NCI-H748 treated with DMSO at 0.1 percent for 48 hours (cell line): ENCODE data around the gene PADI4.

Experiments
- DNase-seq: peaks from one replicate; lab custom pipeline; 2025; lab: John Stamatoyannopoulos, UW

The PADI4 gene

DNA sequence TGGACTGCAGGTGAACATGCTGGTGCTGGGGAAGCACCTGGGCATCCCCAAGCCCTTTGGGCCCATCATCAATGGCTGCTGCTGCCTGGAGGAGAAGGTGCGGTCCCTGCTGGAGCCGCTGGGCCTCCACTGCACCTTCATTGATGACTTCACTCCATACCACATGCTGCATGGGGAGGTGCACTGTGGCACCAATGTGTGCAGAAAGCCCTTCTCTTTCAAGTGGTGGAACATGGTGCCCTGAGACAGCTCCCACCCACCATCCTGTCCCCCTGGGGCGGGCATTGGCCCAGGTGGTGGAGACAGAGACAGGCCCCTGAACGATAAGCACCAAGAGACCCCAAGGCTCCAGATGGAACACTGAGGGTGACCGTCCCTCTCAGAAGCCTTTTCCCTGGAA lies 25.2 kb upstream of the PADI4 start:
- DNase-seq, result no peak

DNA sequence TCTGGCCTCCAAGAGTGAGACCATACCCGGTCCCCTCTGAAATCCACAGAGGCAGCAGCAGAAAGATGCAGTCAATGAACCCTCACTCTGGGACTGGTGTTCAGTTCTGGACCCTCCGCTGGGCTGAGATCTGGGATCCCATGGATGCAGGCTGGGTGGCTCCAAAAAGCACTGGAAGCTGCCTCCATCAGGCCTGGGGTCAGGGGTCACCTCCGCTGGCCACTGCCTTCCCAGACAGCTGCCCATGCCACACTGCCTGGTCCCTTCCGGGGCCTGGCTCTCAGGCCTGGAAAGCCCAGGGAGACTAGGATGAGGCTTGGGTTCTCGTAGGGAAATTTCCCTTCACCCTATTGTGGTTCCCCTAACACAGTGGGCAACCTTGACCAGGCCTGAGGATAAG lies 21.4 kb upstream of the PADI4 start:
- no peak for DNase-seq

DNA sequence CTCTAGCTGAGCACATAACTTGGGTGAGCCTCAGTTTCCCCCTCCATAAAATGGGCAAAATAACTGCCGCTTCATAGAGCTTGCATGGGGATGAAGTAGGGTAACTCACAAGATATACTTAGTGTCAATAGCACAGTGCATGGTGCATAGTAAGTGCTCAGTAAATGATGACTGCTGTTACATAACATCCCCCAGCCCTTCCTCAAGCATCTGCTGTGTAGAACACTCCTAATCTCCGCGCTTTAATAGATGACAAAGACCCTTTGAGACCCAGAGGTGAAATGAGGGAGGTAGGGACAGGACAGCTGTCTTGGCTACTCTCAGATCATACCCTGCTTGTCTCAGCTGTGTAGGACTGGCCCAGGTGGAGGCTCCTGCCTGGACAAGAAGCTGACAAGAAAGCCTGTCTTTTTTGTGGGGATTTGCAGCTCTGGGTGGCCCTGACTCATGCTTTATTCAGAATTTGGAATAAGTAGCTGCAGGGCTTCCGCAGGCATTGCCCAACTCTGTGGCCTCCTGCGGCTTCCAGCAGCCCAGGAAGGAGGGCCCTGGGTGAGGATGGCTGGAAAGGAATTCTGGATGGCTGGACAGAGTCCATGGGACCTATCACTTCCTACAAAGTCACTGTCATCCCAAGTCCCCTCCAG lies 20.7 kb upstream of the PADI4 start:
- no peak for DNase-seq

DNA sequence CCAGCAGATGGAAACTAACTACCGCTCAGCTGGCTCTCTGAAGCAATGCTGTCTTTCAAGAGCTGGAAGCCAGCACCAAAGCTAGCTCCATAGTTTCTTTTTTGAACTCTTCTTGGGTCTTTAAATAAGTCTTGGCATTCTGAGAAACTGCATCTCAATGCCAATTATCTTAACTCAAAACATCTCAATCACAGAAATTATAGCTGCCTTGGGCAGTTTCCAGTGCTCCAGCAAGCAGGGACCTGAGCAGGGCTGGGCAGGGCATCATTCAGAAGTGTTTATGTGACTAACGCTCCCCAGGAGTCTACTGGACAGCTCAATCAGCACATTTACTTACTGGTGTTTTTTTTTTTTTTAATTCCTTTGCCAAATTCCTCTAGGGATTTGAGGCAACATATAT lies 18.3 kb upstream of the PADI4 start:
- DNase-seq, result no peak

DNA sequence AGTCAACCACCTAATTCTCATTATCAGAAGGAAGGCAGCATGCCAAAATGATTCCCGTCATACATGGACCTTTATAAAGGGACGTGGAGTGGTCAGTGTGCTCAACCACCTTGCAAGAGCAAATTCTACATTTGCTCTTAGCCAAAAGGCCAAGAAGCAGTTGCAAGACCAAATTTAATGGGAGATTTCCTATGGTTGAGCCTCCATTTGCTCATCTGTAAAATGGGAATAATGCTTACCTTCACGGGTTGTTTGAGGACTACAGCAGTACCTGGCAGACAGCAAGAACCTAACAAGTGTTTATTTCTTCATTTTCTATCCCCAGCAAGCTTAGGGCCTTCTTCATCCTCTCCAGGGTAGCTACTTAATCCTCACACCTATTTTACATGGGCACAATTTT lies 17.4 kb upstream of the PADI4 start:
- DNase-seq, result no peak

DNA sequence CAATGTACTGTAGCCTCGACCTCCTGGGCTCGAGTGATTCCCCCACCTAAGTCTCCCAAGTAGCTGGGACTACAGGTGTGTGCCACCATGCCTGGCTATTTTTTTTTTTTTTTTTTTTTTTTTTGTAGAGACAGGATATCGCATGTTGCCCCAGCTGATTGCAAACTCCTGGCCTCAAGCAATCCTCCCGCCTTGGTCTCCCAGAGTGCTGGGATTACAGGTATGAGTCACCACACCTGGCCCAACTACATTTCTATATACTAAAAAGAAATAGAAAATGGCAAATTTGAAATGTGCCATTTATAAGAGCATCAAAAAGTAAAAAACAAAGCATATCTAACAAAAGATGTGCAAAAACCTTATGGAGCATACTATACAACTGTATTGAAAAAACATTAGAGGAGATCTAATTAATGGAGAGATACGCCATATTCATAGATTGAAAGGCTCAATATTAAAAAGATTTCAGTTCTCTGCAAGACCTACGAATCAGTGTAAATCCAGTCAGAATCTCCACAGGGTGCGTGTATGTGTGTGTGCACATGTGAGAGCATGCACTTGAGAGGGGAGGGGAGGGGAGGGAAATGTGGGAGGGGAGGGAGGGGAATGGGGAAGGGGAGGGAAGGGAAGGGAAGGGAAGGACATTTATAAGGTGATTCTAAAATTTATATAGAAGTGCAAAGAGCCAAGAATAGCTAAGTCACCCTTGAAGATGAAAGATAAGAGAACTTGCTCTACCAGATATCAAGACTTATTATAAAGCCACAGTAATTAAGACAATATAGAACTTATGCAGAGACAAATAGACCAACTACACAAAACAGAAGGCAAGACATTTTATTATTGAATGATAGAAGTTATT lies 15.5 kb upstream of the PADI4 start:
- DNase-seq, result no peak

DNA sequence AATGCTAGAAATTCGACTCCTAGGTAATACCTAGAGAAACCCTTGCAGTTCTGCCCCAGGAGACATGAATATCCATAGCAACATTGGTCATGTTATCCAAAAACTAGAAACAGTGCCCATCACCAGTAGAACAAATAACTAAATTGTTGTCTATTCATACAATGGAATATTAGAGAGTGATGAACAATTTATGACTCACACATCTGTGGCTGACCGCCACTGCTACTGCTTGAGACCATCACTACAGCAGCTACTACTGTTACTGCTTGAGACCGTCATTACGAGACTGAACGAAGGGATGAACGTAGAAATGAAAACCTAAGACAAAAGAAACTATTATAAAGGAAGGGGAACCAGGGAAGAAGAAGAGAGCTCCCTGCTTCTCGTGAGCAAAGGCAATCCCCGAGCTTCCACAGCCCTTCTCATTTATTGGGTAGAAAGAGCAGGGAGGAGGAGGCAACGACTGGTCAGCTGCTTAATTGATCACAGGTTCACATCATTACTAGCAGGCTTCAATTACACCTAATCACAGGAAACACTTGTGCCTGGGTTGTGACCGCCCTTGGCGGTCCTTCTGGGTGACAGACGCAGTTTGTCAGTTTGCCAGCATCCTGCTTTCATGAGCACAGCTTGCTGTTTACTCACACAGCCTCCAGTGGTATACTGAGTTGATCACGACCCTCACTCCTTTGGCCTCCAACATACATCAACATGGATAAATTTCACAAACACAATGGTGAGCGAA lies 14.1 kb upstream of the PADI4 start:
- DNase-seq, result peak; percentile 52

DNA sequence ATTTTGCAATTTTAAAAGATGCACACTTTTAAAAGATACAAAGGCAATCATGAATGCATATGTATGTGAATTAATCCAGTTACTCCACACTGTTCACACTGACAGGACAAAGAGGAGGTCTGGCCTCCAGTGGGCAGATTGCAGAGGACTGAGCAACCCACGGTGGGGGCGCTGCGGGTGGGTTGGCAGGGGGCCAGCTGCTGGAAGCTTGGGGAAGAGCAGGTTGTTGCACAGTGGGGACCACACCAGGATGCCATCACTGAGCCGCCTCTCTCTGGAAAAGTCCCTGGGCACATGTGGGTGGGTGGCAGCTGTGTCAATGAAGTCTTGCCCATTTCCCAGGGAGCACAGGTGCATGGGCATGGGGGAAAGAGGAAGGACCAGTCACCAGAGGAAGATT lies 12.7 kb upstream of the PADI4 start:
- no peak for DNase-seq

DNA sequence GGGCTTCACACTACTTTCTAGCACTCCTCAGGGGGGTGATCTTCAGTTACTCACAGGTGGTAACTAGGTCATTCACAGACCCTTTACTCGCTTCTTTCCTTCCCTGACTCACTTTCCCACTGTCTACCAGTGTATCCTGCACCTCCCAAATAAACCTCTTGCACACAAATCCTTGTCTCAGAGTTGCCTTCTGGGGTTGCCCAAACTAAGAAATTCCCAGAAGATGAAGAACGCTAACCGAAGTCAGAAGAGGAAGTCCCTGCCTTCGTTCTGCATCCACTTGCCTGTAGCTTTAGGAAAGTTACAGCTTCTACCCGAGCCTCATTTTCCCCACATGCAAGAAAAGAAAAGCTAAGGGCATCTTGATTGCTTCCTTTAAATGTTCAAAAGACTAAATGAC lies 11.9 kb upstream of the PADI4 start:
- DNase-seq, result no peak

DNA sequence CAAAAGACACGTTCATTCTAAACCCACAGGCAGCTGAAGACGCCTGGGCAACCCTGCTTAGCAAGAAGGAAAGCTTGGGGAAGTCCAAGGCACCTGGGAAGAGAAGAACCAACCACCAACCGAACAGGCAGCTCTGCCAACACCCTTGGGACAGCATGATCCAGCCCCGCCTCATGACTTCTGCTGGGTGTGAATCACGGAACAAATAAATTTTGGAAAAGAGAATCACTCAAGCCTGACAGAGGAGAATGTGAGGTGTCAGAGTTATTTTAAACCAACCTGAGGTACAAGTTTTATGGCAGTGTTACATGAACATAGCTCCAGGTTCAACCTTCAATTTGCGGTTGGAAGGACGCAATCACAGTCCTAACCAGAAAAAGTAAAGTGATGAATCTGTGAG lies 10.0 kb upstream of the PADI4 start:
- DNase-seq, result no peak

DNA sequence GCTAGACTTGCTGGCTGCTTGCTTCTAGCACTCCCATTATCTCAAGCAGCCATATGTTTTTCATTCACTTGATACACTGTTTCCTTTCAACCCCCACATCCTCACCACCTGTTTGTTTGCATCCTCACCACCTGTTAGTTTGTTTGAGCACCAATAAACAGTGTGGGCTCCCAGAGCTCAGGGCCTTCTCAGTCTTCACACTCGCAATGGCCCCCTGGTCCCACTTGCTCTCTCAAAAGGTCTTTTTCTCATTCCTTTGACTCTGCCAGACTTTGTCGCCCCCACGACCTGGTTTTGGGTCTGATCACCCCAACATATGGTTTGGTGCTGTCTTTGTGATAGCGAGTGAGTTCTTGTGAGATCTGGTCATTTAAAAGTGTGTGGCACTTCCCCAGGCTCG lies 6.2 kb upstream of the PADI4 start:
- no peak for DNase-seq

DNA sequence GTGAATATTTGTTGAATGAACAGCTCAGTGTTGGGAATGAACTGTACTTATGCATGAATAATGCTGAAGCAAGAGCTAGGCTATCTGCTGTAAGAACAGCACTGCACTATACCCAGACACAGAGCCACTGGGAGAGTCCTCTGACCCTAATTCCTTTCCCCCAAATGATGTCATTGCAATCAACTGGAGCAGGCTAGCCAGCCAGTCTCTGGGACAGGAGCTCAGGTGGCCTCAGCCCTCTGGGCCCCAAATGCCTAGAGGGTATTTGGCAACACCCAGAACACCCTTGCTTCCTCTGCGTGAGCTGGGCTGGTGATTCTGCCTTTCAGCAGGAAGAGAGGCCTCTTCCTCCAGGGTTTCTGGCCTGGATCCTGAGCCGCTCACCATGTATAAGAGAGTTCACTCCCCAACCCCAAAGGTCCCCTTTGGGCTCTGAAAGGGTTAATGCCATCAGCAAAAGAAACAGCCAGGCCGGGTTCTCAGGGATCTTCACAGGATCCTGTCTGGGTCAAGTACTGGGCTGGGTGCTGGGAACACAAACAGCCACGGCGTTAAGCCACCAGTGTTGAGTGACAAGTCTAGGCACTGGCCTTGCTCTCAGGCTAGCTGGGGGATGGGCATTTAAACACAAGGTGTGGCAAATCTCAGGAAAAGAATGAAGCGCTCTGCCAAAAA lies 3.7 kb upstream of the PADI4 start:
- DNase-seq, result no peak

DNA sequence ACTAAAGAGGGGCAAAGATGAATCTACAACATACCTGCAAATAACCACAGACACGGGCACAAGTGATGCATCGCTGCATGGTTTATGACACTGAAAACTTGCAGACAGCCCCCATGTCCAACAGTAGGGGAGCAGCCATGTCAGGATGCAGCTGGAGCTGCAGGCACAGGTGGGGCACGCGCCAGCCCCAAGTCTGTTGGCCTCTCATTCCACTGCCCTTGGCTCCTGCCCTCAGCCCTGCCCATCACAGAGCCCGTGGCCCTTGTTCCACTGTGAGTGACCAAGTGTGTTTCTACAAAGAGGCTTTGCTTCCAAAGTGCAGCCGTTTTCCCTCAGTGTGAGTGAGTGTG lies 3.2 kb upstream of the PADI4 start:
- DNase-seq, result no peak

DNA sequence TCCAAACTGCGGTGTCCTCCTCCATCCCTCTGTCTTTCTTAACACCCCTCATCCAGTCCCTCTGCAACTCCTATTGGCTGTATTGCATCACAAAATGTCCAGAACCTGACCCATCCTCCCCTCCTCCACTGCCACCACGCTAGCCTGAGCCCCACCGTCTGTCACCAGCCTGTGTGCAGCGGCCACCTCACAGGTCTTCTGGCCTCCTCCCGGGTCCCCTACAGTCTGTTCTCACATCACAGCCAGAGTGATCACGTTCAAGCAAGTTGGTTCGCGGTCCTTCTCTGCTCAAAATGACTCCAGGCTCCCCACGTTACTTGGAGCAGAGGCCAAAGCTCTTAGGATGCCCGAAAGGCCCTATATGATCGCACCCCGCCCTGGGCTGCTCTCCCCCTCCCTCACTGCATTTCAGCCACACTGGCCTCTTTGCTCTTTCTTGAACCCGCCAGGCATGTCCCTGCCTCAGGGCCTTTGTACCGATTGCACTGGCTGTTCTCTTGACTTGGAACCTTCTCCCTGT lies 2.4 kb upstream of the PADI4 start:
- DNase-seq, result no peak

DNA sequence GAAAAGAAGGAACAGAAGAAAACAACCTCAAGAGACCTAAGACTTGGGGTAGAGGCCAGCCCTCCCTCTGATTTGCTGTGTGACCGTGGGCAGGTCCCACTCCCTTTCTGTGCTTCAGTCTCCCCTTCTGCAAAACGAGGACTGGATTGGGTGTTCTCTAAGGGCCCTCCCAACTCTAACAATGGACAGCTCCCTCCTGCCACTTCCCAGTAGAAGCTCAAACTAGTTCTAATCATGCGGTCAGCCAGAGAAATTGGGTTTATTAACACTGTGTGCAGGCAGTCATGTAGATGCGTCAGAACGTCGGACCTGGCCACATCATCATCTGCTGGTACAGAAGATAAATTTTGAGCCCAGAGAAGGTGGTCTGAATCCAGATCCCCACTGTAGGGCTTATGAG lies 1.6 kb upstream of the PADI4 start:
- DNase-seq, result no peak

DNA sequence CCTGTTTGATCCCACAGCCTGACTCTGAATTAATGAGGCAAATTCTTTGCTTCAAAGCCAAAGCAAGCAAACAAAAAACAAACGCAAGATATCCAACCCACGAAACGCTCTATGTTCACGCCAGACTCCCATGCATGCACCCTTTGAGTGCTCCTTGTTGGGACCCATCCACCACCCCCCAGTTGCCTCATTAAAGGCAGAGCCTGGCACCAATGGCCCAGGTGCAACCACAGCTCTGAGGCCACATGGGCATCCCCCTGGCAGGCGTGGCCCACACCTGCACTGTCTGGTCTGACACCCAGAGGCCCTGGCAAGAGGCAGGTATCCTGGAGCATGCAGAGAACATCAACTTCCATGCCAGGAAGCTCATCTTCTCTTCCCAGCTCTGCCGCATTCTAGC lies 1.1 kb upstream of the PADI4 start:
- no peak for DNase-seq

DNA sequence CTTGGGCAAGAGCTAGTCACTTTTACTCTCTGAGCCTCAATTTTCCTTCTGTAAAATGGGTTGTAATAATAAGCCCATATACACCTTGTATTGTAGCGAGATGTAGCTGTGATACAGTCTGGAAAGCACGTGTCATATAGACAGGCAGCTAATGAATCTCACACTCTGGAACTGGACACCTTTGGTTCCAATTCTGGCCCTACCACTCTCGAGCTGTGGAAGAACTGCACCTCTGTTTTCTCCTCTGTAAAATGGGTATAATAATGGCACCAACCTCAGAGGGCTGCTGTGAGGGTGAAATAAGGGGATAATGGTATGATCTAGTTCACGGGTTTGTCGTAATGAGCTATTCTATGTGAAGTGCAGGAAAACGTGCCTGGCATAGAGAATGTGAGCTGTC lies 668 bp upstream of the PADI4 start:
- DNase-seq, result no peak

DNA sequence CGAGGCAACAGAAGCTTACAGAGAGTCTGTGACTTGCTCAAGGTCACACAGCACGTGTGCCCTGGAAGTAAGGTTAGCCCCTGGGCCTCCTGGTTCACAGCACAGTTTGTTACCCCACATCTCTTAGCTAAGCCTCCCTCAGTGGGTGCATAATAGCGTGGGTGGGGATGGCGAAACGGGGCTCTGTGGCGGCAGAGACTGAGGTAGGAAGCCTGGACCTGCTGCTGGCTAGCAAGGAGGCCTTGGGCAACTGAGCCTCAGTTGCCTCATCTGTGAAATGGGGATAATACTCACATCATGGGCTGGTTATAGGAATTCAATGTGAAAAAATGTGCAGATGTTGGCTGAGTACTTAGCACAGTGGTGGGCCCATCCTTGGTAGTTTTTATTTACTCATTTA lies 596 bp downstream of the PADI4 start:
- no peak for DNase-seq

DNA sequence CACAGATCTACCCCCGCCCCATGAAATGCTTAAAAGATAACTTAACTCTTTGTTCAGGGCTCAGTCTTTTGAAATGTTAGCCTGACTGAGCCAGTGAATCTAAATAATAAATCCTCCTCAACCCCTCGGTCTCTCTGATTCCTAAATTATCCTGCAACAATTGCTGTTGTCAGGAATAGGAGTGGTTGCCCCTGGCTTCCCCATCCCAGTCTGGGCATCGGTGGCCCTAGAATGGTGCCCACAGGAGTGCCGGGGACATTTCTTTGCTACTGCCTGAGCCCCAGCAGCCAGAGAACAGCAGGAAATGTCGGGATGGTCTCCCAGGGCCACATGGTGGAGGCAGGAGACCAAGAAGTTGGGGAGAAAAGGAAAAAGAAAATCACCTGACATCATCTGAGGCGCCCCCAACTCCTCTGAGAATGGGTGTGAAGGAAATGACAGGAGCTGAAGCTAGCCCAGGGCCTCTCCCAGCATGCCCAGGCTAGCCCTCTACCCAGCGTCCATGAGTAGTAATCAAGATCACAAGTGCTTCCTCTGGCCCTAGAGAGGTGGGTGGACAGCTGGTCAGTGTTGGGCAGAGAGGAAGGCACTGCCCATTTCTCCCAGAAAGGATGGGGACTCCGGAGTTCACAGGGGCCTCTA lies 1.6 kb downstream of the PADI4 start:
- DNase-seq, result no peak

DNA sequence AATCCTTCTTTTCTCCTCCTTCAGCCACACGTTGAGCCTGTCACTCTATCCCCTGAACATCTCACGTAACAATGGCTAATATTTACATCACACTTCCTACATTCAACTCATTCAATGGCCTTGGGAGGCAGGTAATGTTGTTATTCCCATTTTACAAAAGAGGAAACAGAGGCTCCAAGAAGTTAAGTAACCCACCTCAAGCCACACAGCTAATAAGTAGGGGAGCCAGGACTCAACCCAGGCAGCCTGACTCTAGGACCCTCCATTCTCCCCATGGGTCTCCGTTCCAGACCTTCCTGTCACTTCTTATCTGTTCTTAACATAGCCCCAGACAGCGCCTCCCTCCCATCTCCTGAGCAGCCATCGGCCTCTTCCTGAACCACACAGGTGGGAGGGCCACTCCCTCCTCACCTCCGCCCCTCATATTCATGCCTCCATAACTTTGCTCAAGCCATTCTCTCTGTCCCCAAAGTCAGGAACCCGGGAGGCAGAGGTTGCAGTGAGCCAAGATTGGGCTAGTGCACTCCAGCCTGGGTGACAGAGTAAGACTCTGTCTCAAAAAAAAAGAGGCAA lies 2.2 kb downstream of the PADI4 start:
- DNase-seq, result no peak

DNA sequence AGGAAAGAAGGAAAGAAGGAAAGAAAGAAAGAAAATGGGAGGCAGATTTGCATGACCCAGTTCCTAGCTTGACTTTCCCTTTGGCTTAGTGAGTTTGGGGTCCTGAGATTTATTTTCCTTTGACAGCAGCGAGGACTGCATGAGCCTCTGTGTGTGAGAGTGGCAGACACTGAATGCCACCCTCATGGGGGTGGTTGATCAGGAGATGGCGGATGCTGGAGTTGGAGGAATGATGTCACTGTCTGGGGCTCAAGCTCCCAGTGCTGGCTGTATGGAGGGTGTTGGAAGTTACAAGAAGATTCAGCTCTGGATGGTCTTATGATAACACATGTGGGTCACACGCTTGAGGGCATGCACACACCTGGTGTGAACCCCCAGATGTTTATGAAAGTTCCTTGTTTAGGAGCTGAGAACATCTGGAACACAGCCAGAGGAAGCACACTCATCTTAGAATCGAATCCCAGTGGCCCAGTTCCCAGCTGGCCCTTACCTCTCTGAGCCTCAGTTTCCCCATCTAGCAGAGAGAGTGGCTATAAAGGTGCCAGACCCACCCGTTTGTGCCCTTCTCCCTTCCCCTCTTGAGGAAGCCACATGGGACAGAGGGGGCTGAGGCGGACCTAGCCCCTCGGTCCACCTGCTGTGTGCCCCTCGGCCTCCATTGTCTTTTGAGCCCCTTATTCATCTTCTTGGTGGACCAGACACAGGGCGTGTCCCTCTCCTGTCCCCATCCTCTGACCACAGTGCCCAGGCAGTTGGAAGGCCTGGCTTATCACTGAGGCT lies 5.7 kb downstream of the PADI4 start:
- DNase-seq, result no peak
